Neural cell (in vitro differentiated cells): ENCODE results near the gene CELA2B. TPM values are rescaled to one million over a fixed set of nuclear protein-coding genes. Genes with fewer than 3 reads are reported as not detected.

Experiments used
- H2AFZ ChIP-seq: fragments of 200-600, 300-800 bp; sonication (generic), shearing (Covaris generic); 2 replicates; pipeline ENCODE4 v1.6.0; 2014; ENCODE audit warnings: low read depth, mild to moderate bottlenecking, antibody characterized with exemption, low read length, moderate library complexity
- H3F3A ChIP-seq: fragments of 200-600 bp; shearing (Covaris generic); 2 replicates; pipeline ENCODE4 v1.6.1; 2016; ENCODE audit warnings: mild to moderate bottlenecking, moderate library complexity, mixed read lengths, antibody characterized with exemption, low read length; ENCODE audit not compliant: insufficient read depth, poor library complexity, severe bottlenecking
- H3K27ac ChIP-seq: fragments of 200-600, 300-800 bp; sonication (generic), shearing (Covaris generic); 2 replicates; pipeline ENCODE4 v1.5.1; 2014; ENCODE audit warnings: mild to moderate bottlenecking, low read length, moderate library complexity
- H3K27me3 ChIP-seq: fragments of 300-800, 200-600 bp; sonication (generic), shearing (Covaris generic); 2 replicates; pipeline ENCODE4 v1.6.0; 2014; ENCODE audit warnings: mild to moderate bottlenecking, low read depth, low read length, moderate library complexity; ENCODE audit not compliant: insufficient read depth
- H3K36me3 ChIP-seq: fragments of 300-800, 200-600 bp; sonication (generic), shearing (Covaris generic); 2 replicates; pipeline ENCODE4 v1.5.1; 2014; ENCODE audit warnings: mild to moderate bottlenecking, antibody characterized with exemption, low read length, moderate library complexity; ENCODE audit not compliant: insufficient read depth
- H3K4me2 ChIP-seq: fragments of 300-800, 200-600 bp; sonication (generic), shearing (Covaris generic); 2 replicates; pipeline ENCODE4 v1.6.0; 2014; ENCODE audit warnings: mild to moderate bottlenecking, low read length
- H3K4me3 ChIP-seq: fragments of 300-800, 200-600 bp; sonication (generic), shearing (Covaris generic); 2 replicates; pipeline ENCODE4 v1.5.1; 2014; ENCODE audit warnings: mild to moderate bottlenecking, low read length, moderate library complexity
- H3K79me2 ChIP-seq: fragments of 200-600 bp; shearing (Covaris generic); replicated peaks from 2 replicates; pipeline ENCODE4 v1.6.0; 2014; ENCODE audit warnings: mild to moderate bottlenecking, low read length, moderate library complexity; ENCODE audit not compliant: insufficient read depth
- H3K9ac ChIP-seq: fragments of 300-800, 200-600 bp; sonication (generic), shearing (Covaris generic); 2 replicates; pipeline ENCODE4 v1.6.1; 2016; ENCODE audit warnings: mild to moderate bottlenecking, low read length, mixed read lengths
- H3K9me2 ChIP-seq: fragments of 200-600 bp; shearing (Covaris generic); 2 replicates; pipeline ENCODE4 v1.6.1; 2016; ENCODE audit warnings: mild to moderate bottlenecking, low read length, mixed read lengths; ENCODE audit not compliant: insufficient read depth
- H3K9me3 ChIP-seq: fragments of 200-600, 300-800 bp; sonication (generic), shearing (Covaris generic); 2 replicates; pipeline ENCODE4 v1.6.1; 2016; ENCODE audit warnings: mild to moderate bottlenecking, mixed run types, low read length, moderate library complexity, mixed read lengths
- H4K20me1 ChIP-seq: fragments of 200-600 bp; shearing (Covaris generic); 2 replicates; pipeline ENCODE4 v1.6.1; 2016; ENCODE audit warnings: mild to moderate bottlenecking, mixed run types; ENCODE audit not compliant: insufficient read depth
- EP300 ChIP-seq: fragments of 450-650 bp; conservative IDR thresholded peaks from 2 replicates; pipeline ENCODE4 v1.6.1; 2014; ENCODE audit warnings: antibody characterized with exemption, mild to moderate bottlenecking, moderate library complexity; ENCODE audit not compliant: poor library complexity, severe bottlenecking
- EZH2 ChIP-seq: fragments of 200-600, 300-800 bp; shearing (Covaris generic), sonication (generic); IDR thresholded peaks from 2 replicates; pipeline ENCODE4 v1.6.1; 2014; ENCODE audit warnings: antibody characterized with exemption, low read length, borderline replicate concordance, mild to moderate bottlenecking; ENCODE audit not compliant: insufficient read depth, poor library complexity, severe bottlenecking
- MXI1 ChIP-seq: fragments of 450-650 bp; conservative IDR thresholded peaks from 2 replicates; pipeline ENCODE4 v1.6.1; 2014; ENCODE audit warnings: antibody characterized with exemption, mild to moderate bottlenecking; ENCODE audit not compliant: poor library complexity, severe bottlenecking
- POLR2AphosphoS5 ChIP-seq: IDR thresholded peaks from 2 replicates; pipeline ENCODE4 v1.6.1; 2012
- RAD21 ChIP-seq: fragments of 450-650 bp; conservative IDR thresholded peaks from 2 replicates; pipeline ENCODE4 v1.6.1; 2014; ENCODE audit warnings: antibody characterized with exemption, mild to moderate bottlenecking, moderate library complexity
- SMC3 ChIP-seq: fragments of 450-650 bp; conservative IDR thresholded peaks from 2 replicates; pipeline ENCODE4 v1.6.1; 2014; ENCODE audit warnings: antibody characterized with exemption, mild to moderate bottlenecking, moderate library complexity; ENCODE audit not compliant: poor library complexity
- TAF1 ChIP-seq: IDR thresholded peaks from 2 replicates; pipeline ENCODE4 v1.6.1; 2012; ENCODE audit warnings: low read depth
- polyA plus RNA-seq: library from polyadenylated mRNA; depleted of rRNA; stranded (reverse); fragments of >200 nt; gene quantifications from 2 replicates; pipeline ENCODE4 v1.2.3, GENCODE V29; 2014
- TF ChIP-seq, protein P1 (sequence below): fragments of 450-650 bp; IDR thresholded peaks from 2 replicates; pipeline ENCODE4 v1.5.1; 2014; ENCODE audit warnings: antibody characterized with exemption, mild to moderate bottlenecking, moderate library complexity; ENCODE audit not compliant: poor library complexity, severe bottlenecking
- TF ChIP-seq, protein P2 (sequence below): IDR thresholded peaks from 2 replicates; pipeline ENCODE4 v1.6.1; 2012; ENCODE audit warnings: borderline replicate concordance

CELA2B gene
- polyA plus RNA-seq, 1 donor from 2014 or later: not detected

DNA sequence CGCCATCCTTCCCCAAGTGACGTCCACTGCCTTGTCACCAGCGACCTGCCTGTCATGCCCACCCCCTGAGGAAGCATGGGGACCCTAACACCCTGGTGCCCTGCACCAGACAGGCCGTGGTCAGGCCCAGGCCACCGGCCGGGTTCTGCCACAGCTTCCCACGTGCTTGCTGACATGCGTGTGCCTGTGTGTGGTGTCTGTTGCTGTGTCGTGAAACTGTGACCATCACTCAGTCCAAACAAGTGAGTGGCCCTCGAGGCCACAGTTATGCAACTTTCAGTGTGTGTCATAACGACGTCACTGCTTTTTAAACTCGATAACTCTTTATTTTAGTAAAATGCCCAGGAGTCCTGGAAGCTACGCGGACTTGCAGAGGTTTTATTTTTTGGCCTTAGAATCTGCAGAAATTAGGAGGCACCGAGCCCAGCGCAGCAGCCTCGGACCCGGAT lies 46.2 kb upstream of the CELA2B start:
- Histone ChIP-seq H3K9ac (no peak overlapping the region), H3K36me3 (no peaks in the 10 kb centered on the region), H3F3A (no peaks in the 10 kb centered on the region), H3K27ac (no peak overlapping the region), H4K20me1 (no peaks in the 10 kb centered on the region), H3K27me3 (no peaks in the 10 kb centered on the region), H3K4me3 (no peak overlapping the region), H2AFZ (no peak overlapping the region), H3K9me2 (no peaks in the 10 kb centered on the region), H3K79me2 (no peaks in the 10 kb centered on the region), H3K4me2 (no peak overlapping the region), H3K9me3 (no peaks in the 10 kb centered on the region)
- TF ChIP-seq, protein P1, sequence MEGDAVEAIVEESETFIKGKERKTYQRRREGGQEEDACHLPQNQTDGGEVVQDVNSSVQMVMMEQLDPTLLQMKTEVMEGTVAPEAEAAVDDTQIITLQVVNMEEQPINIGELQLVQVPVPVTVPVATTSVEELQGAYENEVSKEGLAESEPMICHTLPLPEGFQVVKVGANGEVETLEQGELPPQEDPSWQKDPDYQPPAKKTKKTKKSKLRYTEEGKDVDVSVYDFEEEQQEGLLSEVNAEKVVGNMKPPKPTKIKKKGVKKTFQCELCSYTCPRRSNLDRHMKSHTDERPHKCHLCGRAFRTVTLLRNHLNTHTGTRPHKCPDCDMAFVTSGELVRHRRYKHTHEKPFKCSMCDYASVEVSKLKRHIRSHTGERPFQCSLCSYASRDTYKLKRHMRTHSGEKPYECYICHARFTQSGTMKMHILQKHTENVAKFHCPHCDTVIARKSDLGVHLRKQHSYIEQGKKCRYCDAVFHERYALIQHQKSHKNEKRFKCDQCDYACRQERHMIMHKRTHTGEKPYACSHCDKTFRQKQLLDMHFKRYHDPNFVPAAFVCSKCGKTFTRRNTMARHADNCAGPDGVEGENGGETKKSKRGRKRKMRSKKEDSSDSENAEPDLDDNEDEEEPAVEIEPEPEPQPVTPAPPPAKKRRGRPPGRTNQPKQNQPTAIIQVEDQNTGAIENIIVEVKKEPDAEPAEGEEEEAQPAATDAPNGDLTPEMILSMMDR: no peak
- TF ChIP-seq EZH2: no peak
- TF ChIP-seq SMC3: no peak
- TF ChIP-seq TAF1: no peak
- no peak for TF ChIP-seq RAD21
- TF ChIP-seq, protein P2, sequence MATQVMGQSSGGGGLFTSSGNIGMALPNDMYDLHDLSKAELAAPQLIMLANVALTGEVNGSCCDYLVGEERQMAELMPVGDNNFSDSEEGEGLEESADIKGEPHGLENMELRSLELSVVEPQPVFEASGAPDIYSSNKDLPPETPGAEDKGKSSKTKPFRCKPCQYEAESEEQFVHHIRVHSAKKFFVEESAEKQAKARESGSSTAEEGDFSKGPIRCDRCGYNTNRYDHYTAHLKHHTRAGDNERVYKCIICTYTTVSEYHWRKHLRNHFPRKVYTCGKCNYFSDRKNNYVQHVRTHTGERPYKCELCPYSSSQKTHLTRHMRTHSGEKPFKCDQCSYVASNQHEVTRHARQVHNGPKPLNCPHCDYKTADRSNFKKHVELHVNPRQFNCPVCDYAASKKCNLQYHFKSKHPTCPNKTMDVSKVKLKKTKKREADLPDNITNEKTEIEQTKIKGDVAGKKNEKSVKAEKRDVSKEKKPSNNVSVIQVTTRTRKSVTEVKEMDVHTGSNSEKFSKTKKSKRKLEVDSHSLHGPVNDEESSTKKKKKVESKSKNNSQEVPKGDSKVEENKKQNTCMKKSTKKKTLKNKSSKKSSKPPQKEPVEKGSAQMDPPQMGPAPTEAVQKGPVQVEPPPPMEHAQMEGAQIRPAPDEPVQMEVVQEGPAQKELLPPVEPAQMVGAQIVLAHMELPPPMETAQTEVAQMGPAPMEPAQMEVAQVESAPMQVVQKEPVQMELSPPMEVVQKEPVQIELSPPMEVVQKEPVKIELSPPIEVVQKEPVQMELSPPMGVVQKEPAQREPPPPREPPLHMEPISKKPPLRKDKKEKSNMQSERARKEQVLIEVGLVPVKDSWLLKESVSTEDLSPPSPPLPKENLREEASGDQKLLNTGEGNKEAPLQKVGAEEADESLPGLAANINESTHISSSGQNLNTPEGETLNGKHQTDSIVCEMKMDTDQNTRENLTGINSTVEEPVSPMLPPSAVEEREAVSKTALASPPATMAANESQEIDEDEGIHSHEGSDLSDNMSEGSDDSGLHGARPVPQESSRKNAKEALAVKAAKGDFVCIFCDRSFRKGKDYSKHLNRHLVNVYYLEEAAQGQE: no peak
- TF ChIP-seq EP300: no peak
- TF ChIP-seq POLR2AphosphoS5: no peak
- no peak for TF ChIP-seq MXI1

DNA sequence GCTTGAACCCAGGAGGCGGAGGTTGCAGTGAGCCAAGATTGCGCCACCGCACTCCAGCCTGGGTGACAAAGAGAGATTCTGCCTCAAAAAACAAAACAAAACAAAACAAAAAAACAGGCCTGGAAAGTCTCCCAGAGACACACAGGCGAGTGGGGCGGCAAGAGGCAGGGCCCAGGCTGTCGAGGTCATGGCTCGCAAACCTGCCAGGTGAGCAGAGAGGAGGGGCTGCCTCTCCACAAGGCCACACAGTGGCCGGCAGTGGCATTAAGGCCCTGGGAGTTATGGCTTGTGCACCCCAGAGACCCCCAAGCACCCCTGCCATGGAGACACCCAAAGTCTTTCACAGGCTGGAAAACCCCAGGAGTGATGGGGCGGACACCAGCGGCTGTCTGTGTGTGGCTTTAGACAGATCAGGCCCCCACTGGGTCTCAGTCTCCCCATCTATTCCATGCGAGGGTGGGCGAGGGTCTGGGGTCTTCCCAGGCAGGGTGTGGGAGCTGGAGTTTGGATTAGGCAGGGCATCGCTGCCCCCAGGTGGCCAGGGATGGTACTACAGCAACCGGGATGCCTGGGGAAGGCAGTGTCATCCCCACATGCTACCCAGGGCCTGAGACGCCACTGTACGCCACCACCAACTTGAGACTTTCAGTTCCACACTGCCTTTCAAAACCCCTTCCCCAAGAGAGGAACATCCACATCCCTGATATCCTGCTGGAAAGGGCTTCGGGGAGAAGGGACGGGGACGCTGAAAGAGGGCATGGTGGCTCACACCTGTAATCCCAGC lies 44.9 kb upstream of the CELA2B start:
- Histone ChIP-seq H3K9me3 (no peaks in the 10 kb centered on the region), H3K36me3 (no peaks in the 10 kb centered on the region), H2AFZ (no peak overlapping the region), H4K20me1 (no peaks in the 10 kb centered on the region), H3K27ac (no peak overlapping the region), H3K27me3 (no peaks in the 10 kb centered on the region), H3K4me3 (no peak overlapping the region), H3F3A (no peaks in the 10 kb centered on the region), H3K4me2 (no peak overlapping the region), H3K79me2 (no peaks in the 10 kb centered on the region), H3K9ac (no peak overlapping the region), H3K9me2 (no peaks in the 10 kb centered on the region)
- TF ChIP-seq MXI1 (no peak), EP300 (no peak), TAF1 (no peak), RAD21 (peak; percentile 97), SMC3 (peak; percentile 94)
- TF ChIP-seq, protein P2: no peak
- TF ChIP-seq, protein P1: peak; percentile 95
